K562 (cell line): Measurements from ENCODE around the gene FES. TPM values are rescaled to one million over a fixed set of nuclear protein-coding genes. Genes with fewer than 3 reads are reported as not detected.

Experiments used
- CHD2 ChIP-seq: IDR thresholded peaks from 2 replicates; pipeline ENCODE4 v1.6.1; 2011; ENCODE audit warnings: low read depth, low read length
- CREB3 ChIP-seq: fragments of 450-650 bp; conservative IDR thresholded peaks from 2 replicates; pipeline ENCODE4 v1.6.1; 2016; ENCODE audit warnings: missing genetic modification characterization, low read depth, mild to moderate bottlenecking, missing compliant biosample characterization, moderate library complexity
- CUX1 ChIP-seq: fragments of 200-800 bp; sonication (Bioruptor generic); IDR thresholded peaks from 2 replicates; pipeline ENCODE4 v1.6.1; 2016; ENCODE audit warnings: missing genetic modification characterization, missing compliant biosample characterization
- DPF2 ChIP-seq: fragments of 450-650 bp; IDR thresholded peaks from 2 replicates; pipeline ENCODE4 v1.6.1; 2016
- HDGF ChIP-seq: fragments of 450-650 bp; IDR thresholded peaks from 2 replicates; pipeline ENCODE4 v1.6.1; 2016
- MCM7 ChIP-seq, 2 experiments: fragments of 450-650 bp; IDR thresholded peaks; 2 replicates each; pipeline ENCODE4 v1.6.1; 2016 to 2018
- MTF1 ChIP-seq: fragments of 250-450 bp; sonication (Bioruptor Pico); IDR thresholded peaks from 2 replicates; pipeline ENCODE4 v1.9.0; 2021; ENCODE audit warnings: moderate library complexity, mild to moderate bottlenecking, inconsistent platforms, borderline replicate concordance
- NONO ChIP-seq, 2 experiments: fragments of 200-400 bp in 1 of 2; fragments of 450-650 bp in 1 of 2; formaldehyde crosslinking in 1 of 2; IDR thresholded peaks; 2 replicates each; pipeline ENCODE4 v1.6.1; 2017; ENCODE audit warnings: low read depth in 2 of 2, mild to moderate bottlenecking in 2 of 2, moderate library complexity in 2 of 2, low read length in 1 of 2
- POLR2A ChIP-seq: fragments of 450-650 bp; conservative IDR thresholded peaks from 2 replicates; pipeline ENCODE4 v1.6.1; 2016
- POLR2B ChIP-seq: fragments of 450-650 bp; IDR thresholded peaks from 2 replicates; pipeline ENCODE4 v1.6.1; 2018; ENCODE audit warnings: low read depth; ENCODE audit not compliant: partially characterized antibody
- ZKSCAN8 ChIP-seq: fragments of 200-800 bp; sonication (Bioruptor generic); IDR thresholded peaks from 2 replicates; pipeline ENCODE4 v1.6.1; 2016; ENCODE audit warnings: missing genetic modification characterization, missing compliant biosample characterization
- ZNF316 ChIP-seq: fragments of 450-650 bp; IDR thresholded peaks from 2 replicates; pipeline ENCODE4 v1.6.1; 2016
- ZNF318 ChIP-seq, 2 experiments: fragments of 450-650 bp; IDR thresholded peaks; 2 replicates each; pipeline ENCODE4 v1.6.1; 2016; ENCODE audit warnings: mild to moderate bottlenecking in 2 of 2, borderline replicate concordance in 1 of 2, low read depth in 1 of 2, moderate library complexity in 1 of 2
- ZNF668 ChIP-seq: fragments of 250-450 bp; sonication (Bioruptor Pico); IDR thresholded peaks from 2 replicates; pipeline ENCODE4 v1.8.0; 2022; ENCODE audit warnings: mild to moderate bottlenecking, inconsistent platforms
- polyA plus RNA-seq, 8 experiments: library from polyadenylated mRNA; depleted of rRNA in 4 of 8; stranded (reverse) in 5 of 8; unstranded in 3 of 8; fragments of >200 nt; fragmentation: Nextera tagmentation in 2 of 8; fragmentation: Illumina TruSeq in 1 of 8; extraction: Ambion mirVana in 2 of 8; extraction: Trizol in 1 of 8; gene quantifications; 2 replicates each; pipeline versions ENCODE4 v1.2.1 to v1.2.3, GENCODE V29; 2011 to 2014; ENCODE audit warnings: inconsistent platforms in 1 of 8, missing spikeins in 1 of 8
- total RNA-seq, 7 experiments: library from RNA; depleted of rRNA in 6 of 7; stranded (reverse); fragments of >200 nt in 6 of 7; fragmentation: Illumina TruSeq in 2 of 7; extraction: Trizol in 2 of 7; gene quantifications; 2 replicates each; pipeline versions ENCODE4 v1.2.1 to v1.2.3, GENCODE V29; 2011 to 2021; ENCODE audit warnings: low replicate concordance in 1 of 7

Gene FES
- total and polyA plus RNA-seq, 9 of the 15 experiments (the other 6 are each of a cell fraction or from before 2014, with no cell fraction given) = 0.38 to 2.6 (median 0.82) TPM

- TF ChIP-seq ZNF318 (IDR thresholded peaks at IDR 0.05; ENCODE audit: borderline replicate concordance in 1 of 2, low read depth in 1 of 2) (no peak), MCM7 (IDR thresholded peaks at IDR 0.05) (no peak), CUX1 (no peak), ZNF668 (CRISPR knock-in tag) (no peak), CHD2 (no peak), POLR2A (peak; percentile 87), MTF1 (CRISPR knock-in tag) (no peak), ZKSCAN8 (CRISPR knock-in tag) (no peak), ZNF316 (peak; percentile 33; the same call in 1 of the 2 replicates), HDGF (no peak), DPF2 (no peak), CREB3 (tag) (no peak), NONO (IDR thresholded peaks at IDR 0.05; ENCODE audit: low read depth in 2 of 2, low read length in 1 of 2) (0 out of 4 replicates have a peak, but pooled peaks of 1 of the 2 experiments have one; percentile 40), POLR2B (peak; percentile 69)
Observed at GRCh38 chr15:90902840-90903732, 18.8 kb downstream of the FES start, which contains the start of gene MAN2A2 (continued).
